ENCODE measurements around the gene BAD. TPM values are rescaled to one million over a fixed set of nuclear protein-coding genes. Genes with fewer than 3 reads are reported as not detected.

The BAD gene
- total and polyA plus RNA-seq, 2 of the 13 experiments (the other 11 are each of a cell fraction or from before 2014, with no cell fraction given): 17.9 to 28.5 TPM

GRCh38 chr11:64284962-64285884 lies 758 bp upstream of the BAD start, which contains the start of gene GPR137 (continued):
- TF ChIP-seq GZF1 (CRISPR knock-in tag; IDR thresholded peaks at IDR 0.05) (no peak), ZNF550 (CRISPR knock-in tag; IDR thresholded peaks at IDR 0.05; ENCODE audit: borderline replicate concordance) (no peak), ZNF75D (CRISPR knock-in tag; IDR thresholded peaks at IDR 0.05; ENCODE audit: borderline replicate concordance) (no peak), ZNF569 (CRISPR knock-in tag; IDR thresholded peaks at IDR 0.05; ENCODE audit: borderline replicate concordance) (no peak), AFF4 (CRISPR knock-in tag; IDR thresholded peaks at IDR 0.05) (no peak), ZBTB4 (CRISPR knock-in tag; IDR thresholded peaks at IDR 0.05; ENCODE audit: borderline replicate concordance) (no peak), MYC (CRISPR knock-in tag; IDR thresholded peaks at IDR 0.05; ENCODE audit: borderline replicate concordance) (no peak; the same call in 1 of the 2 replicates), REPIN1 (CRISPR knock-in tag; IDR thresholded peaks at IDR 0.05; ENCODE audit: borderline replicate concordance, low read depth) (no peak; the same call in 1 of the 2 replicates), ZNF468 (CRISPR knock-in tag; IDR thresholded peaks at IDR 0.05) (no peak), ZNF674 (CRISPR knock-in tag; IDR thresholded peaks at IDR 0.05; ENCODE audit: low read depth) (no peak), ATRX (CRISPR knock-in tag; IDR thresholded peaks at IDR 0.05; ENCODE audit: borderline replicate concordance) (no peak), SMC3 (IDR thresholded peaks at IDR 0.05; ENCODE audit: low read length) (no peak), ZNF562 (CRISPR knock-in tag; IDR thresholded peaks at IDR 0.05; ENCODE audit: borderline replicate concordance) (no peak), ATF2 (CRISPR knock-in tag; IDR thresholded peaks at IDR 0.05) (no peak), RFX1 (IDR thresholded peaks at IDR 0.05) (peak; percentile 74), ZEB1 (IDR thresholded peaks at IDR 0.05; ENCODE audit: insufficient replicate concordance, low read depth) (peak; percentile 20), ZNF749 (CRISPR knock-in tag; IDR thresholded peaks at IDR 0.05; ENCODE audit: borderline replicate concordance) (no peak), REL (CRISPR knock-in tag; conservative IDR thresholded peaks at IDR 0.05) (no peak), HNRNPK (IDR thresholded peaks at IDR 0.05; ENCODE audit: low read depth, low read length, poor library complexity, severe bottlenecking) (no peak), PPARG (CRISPR knock-in tag; conservative IDR thresholded peaks at IDR 0.05) (no peak), NR2F1 (CRISPR knock-in tag; IDR thresholded peaks at IDR 0.05) (no peak)
